Thyroid gland (tissue), 4 donors: Measurements from ENCODE around the gene SPEG. TPM values are rescaled to one million over a fixed set of nuclear protein-coding genes. Genes with fewer than 3 reads are reported as not detected.

Experiments
- DNase-seq, 2 donors: peaks; one replicate each; pipeline ENCODE4 v3.0.0-alpha.2; 2019
- H3K27ac ChIP-seq, 3 donors: fragments of 200-600 bp; sonication (generic); 1 replicate in 2 of 3; 2 replicates in 1 of 3; pipeline ENCODE4 v1.5.1; 2016 to 2019; ENCODE audit warnings: mild to moderate bottlenecking in 1 of 3, moderate library complexity in 1 of 3
- H3K27me3 ChIP-seq: fragments of 200-600 bp; sonication (generic); one replicate; pipeline ENCODE4 v1.5.1; 2019
- H3K36me3 ChIP-seq, 2 donors: fragments of 200-600 bp; sonication (generic); one replicate each; pipeline ENCODE4 v1.5.1; 2016 to 2019
- H3K4me1 ChIP-seq, 2 donors: fragments of 200-600 bp; sonication (generic); one replicate each; pipeline ENCODE4 v1.5.1; 2017 to 2019
- H3K4me3 ChIP-seq, 3 donors: fragments of 200-600 bp; sonication (generic); replicated peaks in 1 of 3; 1 replicate in 2 of 3; 2 replicates in 1 of 3; pipeline ENCODE4 v1.5.1; 2016; ENCODE audit warnings: mild to moderate bottlenecking in 1 of 3
- H3K9me3 ChIP-seq: fragments of 200-600 bp; sonication (generic); one replicate; pipeline ENCODE4 v1.5.1; 2017
- CTCF ChIP-seq, 6 experiments: fragments of 200-600 bp in 3 of 6; fragments of 450-650 bp in 3 of 6; sonication (generic) in 3 of 6; IDR thresholded peaks; one replicate each; pipeline ENCODE4 v1.5.1; 2016 to 2019; ENCODE audit warnings: antibody characterized with exemption in 6 of 6, mild to moderate bottlenecking in 2 of 6, inconsistent platforms in 1 of 6, moderate library complexity in 1 of 6
- POLR2A ChIP-seq, 2 donors: fragments of 450-650 bp; IDR thresholded peaks; one replicate each; pipeline ENCODE4 v1.6.1; 2017; ENCODE audit warnings: antibody characterized with exemption in 2 of 2, mild to moderate bottlenecking in 2 of 2, moderate library complexity in 1 of 2
- WGBS, 2 donors: methylation state at CpG; one replicate each; pipeline ENCODE4 v1.1.5; 2017; 5-methylcytosine and 5-hydroxymethylcytosine counted together
- intact Hi-C: fragments of 100-400 bp; cut with DNase I; formaldehyde crosslinking; loops from one replicate; pipeline ENCODE4 v1.15.1; 2023
- total RNA-seq, 4 donors: library from RNA; depleted of rRNA; stranded (reverse); fragments of >200 nt; gene quantifications; one replicate each; pipeline ENCODE4 v1.2.3, GENCODE V29; 2016

Gene SPEG
- total RNA-seq, 4 donors from 2014 or later, result 1.9 to 3.5 (median 3.3) TPM

DNA sequence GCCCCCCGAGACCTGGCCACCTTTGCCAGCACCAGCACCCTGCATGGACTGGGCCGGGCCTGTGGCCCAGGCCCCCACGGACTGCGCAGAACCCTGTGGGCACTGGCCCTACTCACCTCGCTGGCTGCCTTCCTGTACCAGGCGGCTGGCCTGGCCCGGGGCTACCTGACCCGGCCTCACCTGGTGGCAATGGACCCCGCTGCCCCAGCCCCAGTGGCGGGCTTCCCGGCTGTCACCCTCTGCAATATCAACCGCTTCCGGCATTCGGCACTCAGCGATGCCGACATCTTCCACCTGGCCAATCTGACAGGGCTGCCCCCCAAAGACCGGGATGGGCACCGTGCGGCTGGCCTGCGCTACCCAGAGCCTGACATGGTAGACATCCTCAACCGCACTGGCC, 80.2 kb downstream of the SPEG start:
- intact Hi-C loops, result no loop called here
- H3K4me3 ChIP-seq, result no peak overlapping the region
- DNase-seq, result no peak
- H3K4me1 ChIP-seq, result peaks cover 5 to 11% of the 10 kb centered on the region in 2 donors
- no peak overlapping the region for H3K27ac ChIP-seq
- H3K9me3 ChIP-seq, result no peaks in the 10 kb centered on the region
- no peaks in the 10 kb centered on the region for H3K36me3 ChIP-seq
- WGBS, 2 donors, result 92 to 95% methylated on average over 13 to 16 of the region's 21 CpGs
- no peak for TF ChIP-seq POLR2A (IDR thresholded peaks at IDR 0.05)
- no peak for TF ChIP-seq CTCF (IDR thresholded peaks at IDR 0.05)
- H3K27me3 ChIP-seq, result peaks cover 3% of the 10 kb centered on the region

DNA sequence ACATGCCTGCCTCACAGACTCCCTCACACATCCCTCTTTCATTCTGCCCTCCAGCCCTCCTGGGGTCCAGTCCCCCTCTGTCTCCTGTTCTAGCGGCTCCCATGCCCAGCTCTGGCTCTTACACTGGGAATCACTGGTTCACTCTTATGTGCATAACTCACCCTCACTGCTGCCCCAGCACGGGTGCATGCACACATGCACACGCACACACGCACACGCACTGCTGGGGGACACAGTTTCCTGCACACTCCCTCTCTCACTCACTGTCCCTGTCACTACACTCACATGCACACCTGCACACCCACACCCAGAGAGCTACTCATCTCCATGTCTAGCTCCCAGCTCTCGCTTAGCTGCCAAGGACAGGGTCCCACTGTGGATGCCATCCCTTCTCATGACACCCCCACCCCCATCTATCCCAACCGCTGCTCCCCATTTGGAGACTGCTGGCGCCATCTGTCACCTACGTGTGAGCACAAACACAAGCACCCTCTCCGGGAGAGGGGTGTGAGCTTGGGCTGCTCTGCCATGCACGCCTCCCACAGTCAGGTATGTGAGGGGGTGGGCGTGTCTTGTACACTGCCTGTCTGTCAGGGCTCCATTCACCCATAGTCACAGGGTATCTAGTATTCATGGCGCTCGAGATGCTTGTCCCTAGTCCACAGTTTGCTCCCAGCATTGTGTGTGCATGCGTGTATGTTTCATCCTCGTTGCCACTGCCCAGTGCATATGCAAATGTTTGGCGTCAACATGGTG, 81.4 kb downstream of the SPEG start:
- intact Hi-C loops, result no loop called here
- Histone ChIP-seq H3K36me3 (no peaks in the 10 kb centered on the region), H3K4me1 (peaks cover 0 to 7% of the 10 kb centered on the region in 2 donors), H3K9me3 (no peaks in the 10 kb centered on the region), H3K4me3 (no peak overlapping the region), H3K27ac (no peak overlapping the region), H3K27me3 (peaks cover 3% of the 10 kb centered on the region)
- no peak for DNase-seq
- WGBS, 2 donors, result 54 to 56% methylated on average over 17 of the region's 17 CpGs
- TF ChIP-seq CTCF (IDR thresholded peaks at IDR 0.05), result no peak
- no peak for TF ChIP-seq POLR2A (IDR thresholded peaks at IDR 0.05)

DNA sequence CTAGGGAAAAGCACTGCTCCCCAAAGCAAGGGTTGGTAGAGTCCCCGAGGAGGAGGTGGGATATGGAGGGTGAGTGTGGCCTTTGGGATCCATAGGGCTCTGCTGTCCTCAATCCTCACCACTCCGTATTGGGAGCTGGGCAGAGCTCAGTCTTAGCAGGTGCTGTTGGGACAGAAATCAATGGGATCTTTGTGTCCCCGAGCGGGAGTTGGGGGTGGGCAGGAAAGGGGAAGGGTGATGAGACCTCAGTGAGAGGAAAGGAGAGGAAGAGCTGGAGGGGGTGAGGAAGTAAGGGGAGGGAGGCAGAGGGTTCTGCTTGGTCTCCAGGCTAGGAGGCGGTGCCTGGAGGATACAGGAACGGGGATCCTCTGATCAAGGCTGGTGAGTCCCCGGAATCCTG, 82.2 kb downstream of the SPEG start:
- no peak for DNase-seq
- intact Hi-C loops, result no loop called here
- H3K4me1 ChIP-seq, result peaks cover 0 to 8% of the 10 kb centered on the region in 2 donors
- H3K4me3 ChIP-seq, result no peak overlapping the region
- no peaks in the 10 kb centered on the region for H3K9me3 ChIP-seq
- no peak overlapping the region for H3K27ac ChIP-seq
- peaks cover 3% of the 10 kb centered on the region for H3K27me3 ChIP-seq
- TF ChIP-seq CTCF (IDR thresholded peaks at IDR 0.05) (no peak), POLR2A (IDR thresholded peaks at IDR 0.05) (no peak)
- 66% methylated on average over 7 of the region's 7 CpGs for WGBS, 2 donors
- no peaks in the 10 kb centered on the region for H3K36me3 ChIP-seq

GRCh38 chr2:219517954-219518778, 83.5 kb downstream of the SPEG start:
- intact Hi-C loops, result no loop called here
- Histone ChIP-seq H3K9me3 (no peaks in the 10 kb centered on the region), H3K36me3 (no peaks in the 10 kb centered on the region), H3K27ac (no peak overlapping the region), H3K4me3 (no peak overlapping the region), H3K4me1 (peaks cover 10 to 20% of the 10 kb centered on the region in 2 donors), H3K27me3 (peaks cover 13% of the 10 kb centered on the region)
- no peak for TF ChIP-seq CTCF (IDR thresholded peaks at IDR 0.05)
- no peak for TF ChIP-seq POLR2A (IDR thresholded peaks at IDR 0.05)
- no peak for DNase-seq
- WGBS, 2 donors, result 58 to 59% methylated on average over 10 of the region's 10 CpGs

DNA sequence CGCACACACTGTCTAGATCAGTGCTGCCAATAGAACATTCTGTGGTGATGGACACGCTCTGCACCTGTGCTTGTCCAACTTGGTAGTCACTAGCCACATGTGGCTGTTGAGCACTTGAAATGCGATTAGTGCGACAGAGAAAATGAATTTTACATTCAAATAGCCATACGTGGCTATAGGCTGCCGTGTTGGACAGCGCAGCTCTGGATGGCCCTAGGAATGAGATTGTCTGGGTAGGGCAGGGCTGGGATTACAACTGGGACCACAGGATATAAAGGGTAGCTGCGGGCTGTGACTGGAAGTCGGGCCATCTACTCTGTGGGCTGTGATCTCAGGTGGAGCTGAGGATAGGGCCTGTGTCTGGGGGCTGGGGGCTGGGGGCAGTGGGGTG, 84.9 kb downstream of the SPEG start:
- WGBS, 2 donors, result 87 to 90% methylated on average over 9 of the region's 9 CpGs
- peaks cover 10 to 16% of the 10 kb centered on the region in 2 donors for H3K4me1 ChIP-seq
- TF ChIP-seq CTCF (IDR thresholded peaks at IDR 0.05) (no peak), POLR2A (IDR thresholded peaks at IDR 0.05) (no peak)
- no peaks in the 10 kb centered on the region for H3K9me3 ChIP-seq
- H3K27me3 ChIP-seq, result peaks cover 18% of the 10 kb centered on the region
- H3K4me3 ChIP-seq, result no peak overlapping the region
- DNase-seq, result no peak
- no peaks in the 10 kb centered on the region for H3K36me3 ChIP-seq
- intact Hi-C loops, result no loop called here
- no peak overlapping the region for H3K27ac ChIP-seq
